Astrocyte of the hippocampus (primary cell): ENCODE data around the gene EEFSEC.

Source experiments
- DNase-seq: peaks from one replicate; pipeline ENCODE4 v3.0.0; 2011; ENCODE audit warnings: low read depth, low spot score

The EEFSEC gene

DNA sequence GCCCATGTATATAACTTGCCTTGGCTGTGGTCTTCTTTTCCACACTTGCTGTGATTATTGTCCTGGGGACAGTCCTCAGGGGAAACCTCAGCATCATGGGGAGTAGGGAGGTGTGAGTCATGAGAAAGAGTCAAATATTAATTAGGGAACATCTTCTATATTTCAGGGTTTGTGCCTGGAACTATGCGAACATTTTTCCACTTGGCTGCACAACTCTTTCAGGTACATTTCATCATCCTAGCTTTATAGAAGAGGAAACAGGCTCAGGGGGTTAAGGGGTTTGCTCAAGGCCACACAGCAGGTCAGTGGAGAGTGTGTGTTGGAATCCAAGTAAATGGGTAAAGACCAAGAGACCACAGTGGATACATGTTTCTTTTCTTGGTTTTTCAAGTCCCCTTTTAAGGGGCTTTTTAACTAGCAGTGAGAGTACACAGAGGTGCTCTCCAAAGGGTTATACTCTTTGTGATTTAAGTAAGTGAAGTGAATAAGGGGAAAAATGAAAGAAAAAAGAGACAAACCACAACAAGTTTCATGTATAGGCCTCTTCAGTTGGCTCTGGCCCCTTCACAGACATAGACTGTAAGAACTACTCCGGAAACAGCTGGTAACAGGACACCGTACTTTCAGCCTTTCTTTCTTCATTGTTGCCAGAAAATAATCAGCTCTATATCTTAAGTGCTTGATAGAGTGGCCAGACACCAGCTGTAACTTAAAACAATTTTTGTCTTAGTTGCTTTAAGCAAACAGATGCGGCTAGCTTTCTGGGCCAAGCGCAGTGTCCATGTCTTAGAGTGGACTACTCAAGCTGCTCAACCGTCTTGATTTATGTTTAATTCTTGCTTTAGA, 64.6 kb downstream of the EEFSEC start:
- DNase-seq: no peak

DNA sequence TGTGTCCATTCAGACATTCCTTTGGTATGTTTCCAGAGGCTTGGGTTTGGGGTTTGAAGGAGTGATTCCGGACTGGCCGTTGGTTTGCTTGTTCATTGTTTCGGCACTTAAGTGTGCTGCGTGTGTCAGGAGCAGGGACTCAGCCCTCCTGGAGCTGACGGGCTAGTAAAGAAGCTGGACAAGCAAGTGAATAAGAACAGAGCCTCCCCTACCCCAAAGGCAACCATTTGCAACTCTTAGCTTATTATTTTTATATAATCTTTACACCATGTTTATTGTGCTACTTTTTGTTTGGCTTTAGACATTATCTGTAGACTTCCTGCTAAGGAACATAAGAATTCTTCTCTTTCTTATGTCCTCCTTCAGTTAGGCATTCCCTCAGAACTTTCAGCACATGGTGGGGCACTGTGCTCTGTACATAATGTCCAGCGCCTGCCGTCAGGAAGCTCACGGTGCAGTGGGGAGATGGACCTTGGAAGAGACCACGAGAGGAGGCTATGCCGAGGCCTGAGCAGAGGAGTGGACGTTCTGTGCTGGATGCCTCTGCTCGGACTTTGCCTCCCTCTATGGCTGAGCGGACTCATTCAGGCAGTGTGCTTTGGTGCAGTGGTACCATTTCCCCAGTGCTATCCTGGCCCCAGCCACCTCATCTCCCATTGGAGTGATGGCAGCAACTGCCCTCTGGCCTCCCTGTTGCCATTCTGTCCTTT, 65.4 kb downstream of the EEFSEC start:
- DNase-seq: peak; percentile 52

- DNase-seq: no peak
Measured at GRCh38 chr3:128221328-128221727, 68.0 kb downstream of the EEFSEC start.

GRCh38 chr3:128222796-128223385, 69.6 kb downstream of the EEFSEC start:
- DNase-seq: no peak

DNA sequence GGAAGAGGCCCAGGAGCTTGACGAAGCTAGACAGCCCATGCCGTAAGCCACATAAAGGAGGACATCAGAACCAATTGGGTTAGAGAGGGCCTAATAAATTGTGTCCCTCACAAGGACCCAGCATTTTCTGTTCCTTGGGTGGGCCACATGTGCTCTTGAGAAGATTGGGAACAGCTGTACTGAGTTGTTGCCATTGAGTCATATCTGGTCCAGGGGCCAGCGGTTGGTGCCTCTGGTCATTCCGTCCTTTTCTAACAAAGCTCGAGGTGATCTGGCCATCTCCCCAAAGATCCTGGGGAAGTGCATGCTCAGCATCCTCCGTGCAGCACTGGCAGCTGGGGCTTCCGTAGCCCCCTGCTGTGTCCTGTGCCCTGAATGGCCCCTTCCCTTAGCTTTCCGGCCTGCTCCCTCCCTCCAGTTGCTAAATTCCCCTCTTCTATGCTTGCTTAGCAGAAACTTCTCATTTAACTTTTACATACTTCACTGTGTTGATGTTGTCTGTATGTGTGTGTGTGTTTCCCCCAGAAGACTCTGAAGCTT, 73.0 kb downstream of the EEFSEC start:
- no peak for DNase-seq

- DNase-seq: peak; percentile 61
Measured at GRCh38 chr3:128226795-128227395, 73.6 kb downstream of the EEFSEC start.

GRCh38 chr3:128227507-128227906, 74.2 kb downstream of the EEFSEC start:
- no peak for DNase-seq

DNA sequence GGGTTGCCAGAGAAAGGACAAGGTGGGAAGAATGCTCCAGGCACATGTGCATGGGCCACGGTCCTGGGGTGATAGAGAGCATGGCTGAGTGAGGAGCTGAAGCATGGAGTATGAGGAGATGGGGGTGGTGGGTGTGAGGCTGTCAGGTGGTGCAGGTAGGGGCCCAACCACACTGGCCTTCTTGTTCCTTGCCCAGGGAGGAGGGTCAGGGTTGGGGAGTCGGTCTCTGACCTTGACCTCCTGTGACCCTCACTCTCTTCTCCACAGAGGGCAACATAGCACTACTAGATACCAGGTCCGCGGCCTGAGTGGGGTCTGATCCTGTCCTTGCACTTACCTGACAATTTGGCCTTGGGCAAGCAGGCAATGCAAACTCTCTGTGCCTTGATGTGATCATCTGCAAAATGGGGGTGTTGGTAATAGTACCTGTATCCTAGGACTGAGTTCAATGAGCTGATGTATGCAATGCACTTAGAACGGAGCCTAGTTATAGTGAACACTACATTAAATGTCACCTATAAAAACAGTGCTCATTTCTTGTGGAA, 75.2 kb downstream of the EEFSEC start:
- no peak for DNase-seq

GRCh38 chr3:128229106-128229857, 76.0 kb downstream of the EEFSEC start:
- DNase-seq: no peak

DNA sequence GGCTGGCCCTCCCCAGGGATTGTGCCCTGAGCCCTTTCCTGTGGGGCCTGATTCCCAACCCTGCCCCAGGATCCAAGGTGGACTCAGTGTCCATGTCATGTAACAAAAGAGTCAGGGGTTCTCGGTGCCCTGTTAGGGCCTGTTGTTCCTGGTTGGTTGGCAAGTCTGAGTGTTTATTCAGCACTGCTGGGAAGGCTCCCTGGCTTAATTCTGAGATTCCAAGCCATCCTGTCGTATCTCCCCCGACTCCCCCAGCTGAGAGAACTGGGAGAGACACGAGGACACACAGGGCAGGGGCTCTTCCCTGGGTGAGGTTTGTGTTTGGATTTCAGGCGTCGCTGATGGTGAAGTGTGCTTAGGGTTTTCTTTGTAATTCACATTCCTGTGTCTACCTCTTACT, 78.3 kb downstream of the EEFSEC start:
- DNase-seq: peak; percentile 43

DNA sequence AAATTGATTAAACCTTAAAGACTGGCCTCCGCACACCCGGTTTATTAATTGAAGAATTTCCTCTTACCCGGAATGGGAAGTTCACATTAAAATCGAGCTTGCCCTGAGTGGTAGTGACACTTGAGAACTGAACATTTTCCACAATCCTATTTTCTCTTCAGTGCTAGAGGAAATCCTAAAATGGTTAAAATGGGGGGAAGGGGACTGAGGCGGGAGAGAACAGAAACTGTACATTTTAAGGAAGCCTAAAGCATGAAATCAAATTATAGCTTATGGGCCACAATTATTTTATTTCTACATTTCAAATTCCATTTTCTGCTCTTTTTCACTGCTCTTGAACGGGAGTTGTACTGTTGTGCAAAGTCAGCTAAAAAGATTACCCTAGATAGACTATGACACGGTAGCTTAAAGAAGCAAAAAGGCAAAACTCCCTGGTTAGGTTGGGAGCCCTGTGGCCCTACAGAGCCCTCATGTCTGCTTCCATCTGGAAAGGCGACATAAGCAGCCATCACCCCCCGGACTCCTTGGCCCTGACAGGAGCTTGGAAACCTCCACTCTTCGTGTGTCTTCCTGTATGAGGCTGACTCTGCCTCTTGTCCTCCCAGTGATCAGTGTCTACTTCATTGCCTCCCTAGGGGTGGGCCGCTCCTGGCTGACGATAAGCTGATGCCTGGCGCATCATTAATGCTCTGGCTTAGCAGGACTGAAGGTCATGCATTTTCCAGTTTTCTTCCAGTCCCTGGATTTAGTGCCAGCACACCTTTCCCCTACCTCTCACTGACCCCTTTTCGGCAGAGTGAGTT, 79.3 kb downstream of the EEFSEC start:
- no peak for DNase-seq

DNA sequence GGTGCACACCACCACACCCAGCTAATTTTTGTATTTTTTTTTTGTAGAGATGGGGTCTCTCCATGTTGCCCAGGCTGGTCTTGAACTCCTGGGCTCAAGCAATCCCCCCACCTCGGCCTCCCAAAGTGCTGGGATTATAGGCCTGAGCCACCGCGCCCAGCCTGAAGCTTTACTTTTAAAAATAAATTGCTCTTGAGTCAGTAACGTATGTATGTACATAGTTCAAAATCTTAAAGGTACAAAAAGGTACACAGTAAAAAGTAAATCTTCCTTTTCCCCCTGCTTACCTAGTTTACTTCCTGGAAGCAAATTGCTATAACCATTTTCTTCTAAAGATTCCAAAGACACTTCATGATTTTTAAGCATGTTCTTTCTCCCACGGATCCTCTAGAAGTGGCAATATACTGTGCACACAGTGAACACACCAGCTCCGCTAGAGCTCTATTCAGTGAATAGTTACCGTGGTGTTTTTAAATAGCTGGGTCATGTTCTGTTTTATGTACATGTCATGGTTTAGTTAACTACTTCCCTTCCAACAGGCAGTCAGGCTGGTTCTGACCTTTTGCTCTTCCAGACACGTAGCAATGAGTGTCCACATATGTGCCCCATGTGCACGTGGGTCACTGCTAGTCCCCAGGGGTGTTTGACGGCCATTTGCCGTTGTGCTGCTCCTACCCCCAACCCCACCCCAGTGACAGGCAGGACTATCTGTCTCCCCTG, 82.1 kb downstream of the EEFSEC start:
- DNase-seq: no peak

- no peak for DNase-seq
Measured at GRCh38 chr3:128236657-128237056, 83.4 kb downstream of the EEFSEC start.

DNA sequence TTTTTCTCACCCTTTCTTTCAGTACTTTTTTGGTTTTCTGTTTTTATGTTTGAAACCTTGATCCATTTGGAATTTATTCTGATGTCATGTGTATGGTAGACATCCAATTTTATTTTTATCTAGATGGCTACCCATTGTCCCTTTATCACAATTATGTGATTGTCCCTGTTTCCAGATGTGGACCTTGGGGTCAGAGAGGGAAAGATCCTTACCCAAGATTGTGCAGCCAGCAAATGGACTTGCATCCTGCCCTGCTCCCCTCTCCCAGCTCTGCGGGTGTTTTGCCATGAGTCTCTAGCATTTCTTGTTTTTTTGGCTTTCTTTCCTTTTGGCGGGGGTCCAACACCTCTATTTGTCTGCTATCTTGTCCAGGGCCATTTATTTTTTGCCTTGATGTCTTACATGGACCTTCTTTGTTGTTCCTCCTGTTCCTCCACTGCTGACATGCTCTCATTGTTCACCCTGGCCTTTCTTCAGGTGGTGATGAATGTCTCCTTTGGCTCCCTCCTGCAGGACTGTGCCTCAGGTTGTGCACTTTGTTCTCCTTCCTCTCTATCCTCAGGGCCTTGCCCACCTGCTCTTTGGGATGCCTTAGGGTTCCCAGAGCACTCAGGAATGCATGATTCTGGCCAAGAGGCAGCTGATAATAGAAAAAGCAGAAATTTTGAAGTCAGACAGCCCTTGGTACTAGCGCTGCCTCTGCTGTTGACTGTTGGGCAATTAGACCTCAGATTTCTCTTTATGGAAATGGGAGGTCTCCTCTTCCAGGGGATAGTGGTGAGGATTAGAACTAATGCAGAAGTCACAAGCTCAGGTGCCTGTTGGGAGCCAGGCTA, 84.3 kb downstream of the EEFSEC start:
- no peak for DNase-seq

GRCh38 chr3:128238184-128238489, 84.9 kb downstream of the EEFSEC start:
- peak; percentile 55 for DNase-seq

GRCh38 chr3:128239304-128239703, 86.0 kb downstream of the EEFSEC start:
- DNase-seq: no peak

DNA sequence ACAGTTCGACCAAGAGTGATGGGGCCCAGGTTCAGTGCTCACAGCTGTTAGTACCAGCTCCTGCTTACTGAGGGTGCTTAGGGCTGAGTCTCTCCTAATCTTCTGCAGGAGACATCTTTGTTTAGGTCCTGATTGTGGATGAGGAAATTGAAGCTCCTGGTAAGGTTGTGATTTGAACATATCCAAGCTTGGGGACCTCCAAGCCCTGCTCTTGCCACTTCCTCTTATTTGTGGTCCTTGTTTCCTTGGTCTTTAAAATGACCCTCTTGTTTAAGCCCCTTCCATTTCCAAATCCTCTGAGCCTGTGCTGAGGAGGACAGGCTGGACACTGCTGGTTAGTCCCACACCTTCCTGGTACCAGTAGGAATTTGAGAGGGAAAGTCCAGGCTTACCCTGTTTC, 87.0 kb downstream of the EEFSEC start:
- no peak for DNase-seq

DNA sequence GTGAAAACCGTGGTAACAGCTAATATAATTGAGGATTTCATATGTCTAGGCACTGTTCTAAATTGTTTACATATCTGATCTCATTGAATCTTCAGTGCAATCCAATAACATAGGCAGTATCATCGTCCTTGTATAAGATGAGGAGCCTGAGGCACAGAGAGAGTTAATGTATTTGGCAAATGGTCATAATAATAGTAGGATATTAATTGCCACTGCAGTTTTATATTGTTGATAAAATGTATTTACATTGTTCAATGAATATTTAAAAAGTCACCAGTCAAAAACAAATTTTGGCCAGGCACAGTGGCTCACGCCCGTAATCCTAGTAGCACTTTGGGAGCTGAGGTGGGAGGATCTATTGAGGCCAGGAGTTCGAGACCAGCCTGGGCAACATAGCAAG, 88.5 kb downstream of the EEFSEC start:
- DNase-seq: no peak
